ENCODE measurements around the gene NUP85.
"Not testable (repeated sequence)": the region's sequence is repeated elsewhere in the genome, so short reads cannot be mapped to it uniquely, and the experiment has no call there.

The NUP85 gene

DNA sequence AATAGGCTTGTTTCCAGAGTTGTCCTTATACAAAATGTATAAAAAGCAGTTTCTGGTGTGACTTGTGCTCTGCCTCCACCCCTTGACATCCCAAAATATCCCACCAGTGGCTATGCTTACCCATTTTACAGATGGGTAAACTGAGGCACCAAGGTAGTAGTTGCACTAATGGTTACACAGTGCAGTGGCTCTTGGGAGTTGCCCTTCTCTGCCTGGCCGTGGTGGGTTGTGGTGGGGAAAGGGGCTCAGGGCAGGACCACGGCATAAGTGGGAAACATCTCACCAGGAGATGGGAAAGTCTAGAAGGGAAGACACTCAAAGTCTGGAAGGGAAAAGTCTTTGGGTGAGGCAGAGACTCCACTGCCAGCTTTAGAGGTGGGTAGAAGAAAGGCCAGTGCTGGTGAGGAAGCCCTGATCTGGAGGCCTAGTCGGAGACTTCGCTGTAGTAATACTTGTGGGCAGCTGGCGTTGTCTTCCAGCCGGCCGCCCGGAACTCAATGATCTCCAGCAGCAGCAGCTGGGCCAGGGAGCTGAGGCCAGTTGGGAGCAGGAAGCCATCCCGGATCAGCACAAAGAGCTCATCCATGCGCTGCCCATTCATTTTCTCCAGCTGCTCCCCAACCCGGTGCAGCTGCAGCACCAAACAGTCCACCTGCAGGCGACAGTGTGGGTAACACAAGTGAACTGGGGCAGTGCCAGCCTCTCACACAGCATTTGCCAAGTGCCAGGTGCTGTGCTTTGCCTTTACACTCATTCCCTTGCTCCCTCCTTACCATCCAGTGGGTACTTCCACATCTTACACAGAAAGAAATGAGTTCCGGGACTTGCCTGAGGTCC is 61.1 kb downstream of the NUP85 start:
- no peak for DNase-seq (ENCODE audit: low read depth in 4 of 4, low spot score in 1 of 4)

DNA sequence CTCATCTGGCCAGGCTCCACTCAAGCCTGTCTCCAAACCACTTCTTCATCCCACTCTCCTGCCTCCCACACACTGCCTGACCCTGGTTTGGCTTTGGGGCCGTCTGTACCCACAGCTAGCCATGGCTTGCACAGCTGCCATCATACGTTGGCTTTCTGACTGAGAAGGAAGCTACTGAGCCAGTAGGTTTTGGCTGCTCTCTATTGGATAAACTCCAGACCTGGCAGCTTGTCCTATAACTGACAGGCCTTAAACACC is 61.6 kb downstream of the NUP85 start:
- DNase-seq (ENCODE audit: low read depth in 4 of 4, low spot score in 1 of 4) = no peak

DNA sequence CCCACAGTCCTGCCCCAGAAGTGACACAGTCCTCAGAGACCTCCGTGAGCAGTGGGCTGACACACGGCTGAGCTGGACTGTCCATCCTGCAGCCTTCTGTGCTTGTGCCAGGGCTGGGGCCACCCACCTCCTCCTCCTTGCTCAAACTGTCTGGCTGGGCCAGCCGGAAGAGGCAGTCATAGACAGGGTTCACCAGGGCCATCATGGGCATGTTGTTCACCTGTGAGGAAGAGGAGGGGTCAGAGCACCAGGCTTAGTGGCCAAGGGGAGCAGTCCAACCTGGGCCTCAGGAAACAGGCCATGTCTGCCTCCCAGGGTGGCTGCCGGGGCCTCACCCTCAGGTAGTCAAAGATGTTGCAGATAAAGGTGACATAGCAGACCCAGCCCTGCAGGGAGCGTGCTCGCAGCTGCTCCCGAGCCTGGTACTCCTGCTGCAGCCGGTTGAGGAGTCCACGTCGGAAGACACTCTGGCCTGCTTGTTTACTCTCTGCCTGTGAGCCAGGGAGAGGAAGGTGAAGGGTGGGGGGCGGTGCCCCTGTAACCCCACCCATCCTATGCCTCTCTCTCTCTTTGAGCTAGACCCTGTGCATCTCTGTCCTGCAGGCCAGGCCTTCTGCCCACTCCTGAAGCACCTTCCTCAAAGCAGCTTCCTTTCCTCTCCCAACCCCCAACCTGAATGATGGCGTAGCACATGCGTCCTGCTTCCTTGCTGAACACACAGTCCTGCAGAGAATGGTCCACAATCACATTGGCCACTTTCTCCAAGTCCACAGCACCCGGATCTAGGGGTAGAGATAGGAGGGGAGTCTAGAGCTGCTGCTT is 62.1 kb downstream of the NUP85 start:
- DNase-seq (ENCODE audit: low read depth in 4 of 4, low spot score in 1 of 4) = no peak

GRCh38 chr17:75269844-75270217 is 64.4 kb downstream of the NUP85 start:
- no peak for DNase-seq (ENCODE audit: low read depth in 4 of 4, low spot score in 1 of 4)

- DNase-seq (ENCODE audit: low read depth in 4 of 4, low spot score in 1 of 4) = peak in 1 of 4 experiments; percentile 54
Measured at GRCh38 chr17:75270218-75270965, 64.9 kb downstream of the NUP85 start.

- DNase-seq (ENCODE audit: low read depth in 4 of 4, low spot score in 1 of 4) = no peak
Measured at GRCh38 chr17:75270966-75271232, 65.4 kb downstream of the NUP85 start, which contains the start of gene MIF4GD. MIF4GD (minus strand) TSS chr17:75271231; CDS start chr17:75270195, 1,036 bp downstream.

DNA sequence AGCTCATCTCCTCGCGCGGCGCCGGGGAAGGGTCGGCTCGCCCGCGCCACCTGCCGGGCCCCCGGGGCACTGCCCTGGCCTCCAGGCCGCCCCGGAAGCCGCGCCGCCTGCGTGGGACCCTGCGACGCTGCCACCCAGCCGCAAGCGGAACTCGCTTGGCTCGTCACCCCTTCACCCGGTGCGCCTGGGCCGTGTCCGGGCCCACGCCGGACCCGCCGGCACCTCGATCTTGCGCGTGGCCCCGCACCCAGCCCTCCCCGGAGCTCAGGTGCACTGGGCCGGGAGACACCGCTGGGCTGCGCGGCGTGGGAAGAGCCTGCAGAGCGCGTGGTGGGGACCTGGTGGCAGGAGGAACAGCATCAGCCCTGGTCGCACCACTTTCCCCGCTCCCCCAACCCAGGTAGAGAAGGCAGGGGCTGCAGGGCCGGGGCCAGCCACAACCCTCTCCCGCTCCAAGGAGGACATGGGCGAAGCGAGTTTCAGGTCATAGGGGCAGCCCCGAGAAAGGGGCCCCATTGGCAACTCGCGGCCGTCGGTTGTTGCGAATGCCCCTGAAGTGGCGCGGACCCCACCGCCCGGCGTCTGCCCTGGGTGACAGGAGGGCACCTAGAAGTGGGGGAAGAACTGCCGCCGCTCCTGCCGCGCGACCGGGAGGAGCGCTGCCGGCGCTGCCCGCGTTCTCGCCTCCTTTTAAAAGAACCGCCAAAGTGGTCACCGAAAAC is 65.9 kb downstream of the NUP85 start:
- DNase-seq (ENCODE audit: low read depth in 4 of 4, low spot score in 1 of 4) = peak; percentile 74 to 88 (median 82)

DNA sequence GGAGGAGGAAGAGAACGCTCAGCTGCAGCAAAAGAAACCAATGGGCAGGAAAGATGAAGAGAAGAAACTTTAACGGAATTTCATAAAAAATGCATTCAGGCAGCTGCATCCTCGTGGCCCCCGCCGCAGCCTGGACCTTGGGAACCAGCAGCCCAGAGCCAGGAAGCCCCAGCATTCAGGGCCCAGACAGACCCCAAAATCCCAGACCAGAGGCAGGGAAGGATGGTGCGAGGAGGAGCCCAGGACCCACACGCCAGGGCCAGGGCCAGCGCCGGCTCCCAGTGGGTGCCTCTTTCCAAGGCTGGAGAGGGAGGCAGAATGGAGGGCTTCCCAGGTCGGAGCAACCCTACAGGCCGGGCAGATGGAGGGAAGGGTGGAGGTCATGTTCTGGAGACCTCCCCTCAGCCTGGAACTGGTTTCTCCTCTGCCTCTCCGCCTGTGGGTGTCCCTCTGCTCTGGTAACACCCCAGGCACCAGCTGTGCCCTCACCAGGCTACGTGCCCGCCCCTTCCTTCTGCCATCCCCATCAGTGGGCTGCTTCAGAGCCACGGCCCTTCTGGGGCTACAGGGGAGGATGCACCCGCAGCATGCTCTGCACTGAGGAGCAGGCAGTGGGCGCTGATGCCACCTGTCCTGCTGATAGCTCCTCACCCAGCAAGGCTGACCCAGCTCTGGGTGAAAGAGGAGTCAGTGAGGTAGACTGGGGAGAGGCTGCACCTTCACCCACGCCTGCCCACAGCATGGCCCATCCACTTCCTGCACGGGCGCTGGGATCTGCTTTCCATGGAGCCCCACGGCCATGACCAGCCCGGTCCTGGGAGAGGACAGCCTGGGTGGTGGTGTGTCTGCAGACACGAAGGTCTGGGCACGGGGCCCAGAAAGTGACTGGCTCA is 66.7 kb downstream of the NUP85 start:
- DNase-seq (ENCODE audit: low read depth in 4 of 4, low spot score in 1 of 4) = peak in 1 of 4 experiments; percentile 17

- no peak for DNase-seq (ENCODE audit: low read depth in 4 of 4, low spot score in 1 of 4)
Measured at GRCh38 chr17:75272848-75273184, 67.3 kb downstream of the NUP85 start.

- no peak for DNase-seq (ENCODE audit: low read depth in 4 of 4, low spot score in 1 of 4)
Measured at GRCh38 chr17:75273977-75274708, 68.7 kb downstream of the NUP85 start.

GRCh38 chr17:75277664-75278071 is 72.2 kb downstream of the NUP85 start:
- no peak for DNase-seq (ENCODE audit: low read depth in 4 of 4, low spot score in 1 of 4)

GRCh38 chr17:75280189-75280588 is 74.7 kb downstream of the NUP85 start:
- not testable (repeated sequence) for DNase-seq (ENCODE audit: low read depth in 4 of 4, low spot score in 1 of 4)

- no peak for DNase-seq (ENCODE audit: low read depth in 4 of 4, low spot score in 1 of 4)
Measured at GRCh38 chr17:75285123-75285522, 79.6 kb downstream of the NUP85 start.
